Measurements from ENCODE around the gene NVL. TPM values are rescaled to one million over a fixed set of nuclear protein-coding genes. Genes with fewer than 3 reads are reported as not detected.
A peak's percentile ranks its signal among the peaks of the same experiment; 100 is the strongest.

The NVL gene
- total and polyA plus RNA-seq, 2 donors (not counting 3 experiments of a cell fraction or from before 2014, with no cell fraction given): 16.7 to 30.3 TPM

DNA sequence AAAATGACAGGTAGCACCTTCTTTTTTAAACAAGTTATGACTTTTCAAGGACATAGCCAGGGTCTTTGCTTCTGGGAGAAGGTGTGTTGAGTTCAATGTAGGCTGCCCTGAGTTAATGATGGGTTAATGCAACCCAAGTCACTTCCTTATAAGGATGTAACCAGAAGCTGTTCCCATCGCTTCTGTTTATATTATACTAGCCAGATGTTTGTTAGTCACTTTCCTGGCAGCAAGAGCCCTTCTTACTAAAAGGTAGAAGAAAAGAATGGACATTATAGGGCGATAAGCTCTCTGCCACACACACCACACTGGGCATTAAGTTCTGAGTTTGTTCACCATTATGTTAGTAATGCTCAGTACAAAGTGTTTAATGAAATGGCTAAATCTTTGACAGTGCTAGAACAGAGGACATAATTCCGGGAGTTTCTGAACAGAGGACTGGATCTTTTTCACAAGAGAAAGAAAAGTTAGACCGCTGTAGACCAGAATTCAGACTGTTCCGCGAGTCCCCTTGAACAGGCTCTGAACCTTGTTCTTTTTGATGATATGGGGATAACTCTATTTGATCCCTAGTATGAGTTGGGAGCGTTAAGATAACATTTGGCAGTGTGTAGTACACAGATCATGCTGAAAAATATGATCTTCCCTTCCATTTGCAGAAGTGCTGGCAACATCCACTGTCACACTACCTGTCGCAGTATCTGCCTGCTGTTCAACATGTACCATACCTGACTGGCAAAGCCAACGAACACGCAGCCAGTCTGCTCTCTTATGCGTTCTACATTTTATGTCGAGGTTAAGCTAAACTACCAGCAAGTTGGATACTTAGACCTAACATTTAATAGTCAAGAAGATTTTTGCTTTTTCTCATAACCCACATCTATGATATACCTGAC, 105.9 kb downstream of the NVL start:
- Histone ChIP-seq H3K9me3 (replicated peaks; ENCODE audit: control insufficient read depth, insufficient read depth, low read length) (no peaks in the 10 kb centered on the region), H3K9ac (replicated peaks; ENCODE audit: extremely low read depth, insufficient read depth, low read length) (no peak overlapping the region), H4K20me1 (replicated peaks; ENCODE audit: control insufficient read depth, extremely low read depth, insufficient read depth, low read length) (no peaks in the 10 kb centered on the region), H3K9me1 (replicated peaks; ENCODE audit: control insufficient read depth, extremely low read depth, insufficient read depth, low read length) (no peaks in the 10 kb centered on the region), H3K4me3 (replicated peaks in 1 of 3; ENCODE audit: insufficient read depth in 1 of 3, low read depth in 1 of 3, low read length in 3 of 3) (no peak overlapping the region), H3K27ac (ENCODE audit: insufficient read depth, low read depth, low read length) (no peak overlapping the region), H3K79me2 (ENCODE audit: control insufficient read depth, insufficient read depth, low read length) (no peaks in the 10 kb centered on the region), H3K4me2 (ENCODE audit: insufficient read depth, low read length) (peak overlapping the region; percentile 19), H3K27me3 (ENCODE audit: control insufficient read depth in 2 of 2, insufficient read depth in 2 of 2, low read length in 2 of 2) (no peaks in the 10 kb centered on the region), H3K36me3 (ENCODE audit: control insufficient read depth in 2 of 2, extremely low read depth in 1 of 2, insufficient read depth in 2 of 2, low read length in 2 of 2) (peaks cover 0 to 8% of the 10 kb centered on the region in 2 experiments), H2AFZ (ENCODE audit: low read depth, low read length) (no peak overlapping the region), H3K4me1 (ENCODE audit: control insufficient read depth, extremely low read depth, insufficient read depth, low read length) (peaks cover 16% of the 10 kb centered on the region)
- CTCF ChIA-PET: interaction anchor here (0.9 to 1.1 kb wide), 3 partner anchors 19 to 108 kb away, joined by 4 to 5 read pairs (median 4); no protein-coding TSS in a partner anchor
- DNase-seq (ENCODE audit: low read depth, low spot score): peak; percentile 82
- POLR2A ChIA-PET: interaction anchor here (1.0 kb wide), 1 partner anchor 36 kb away, joined by 3 read pairs; no protein-coding TSS in a partner anchor
- peak; percentile 83 for FAIRE-seq
- TF ChIP-seq JUN (IDR thresholded peaks at IDR 0.05; ENCODE audit: borderline replicate concordance, insufficient read depth, insufficient read length, low read depth) (peak; percentile 38), EZH2 (IDR thresholded peaks at IDR 0.05; ENCODE audit: borderline replicate concordance, low read depth, low read length, severe bottlenecking) (no peak), FOS (IDR thresholded peaks at IDR 0.05; ENCODE audit: borderline replicate concordance, insufficient read depth, low read length) (peak; percentile 43), MYC (IDR thresholded peaks at IDR 0.05; ENCODE audit: low read depth, low read length) (no peak)
- TF ChIP-seq, protein P1, sequence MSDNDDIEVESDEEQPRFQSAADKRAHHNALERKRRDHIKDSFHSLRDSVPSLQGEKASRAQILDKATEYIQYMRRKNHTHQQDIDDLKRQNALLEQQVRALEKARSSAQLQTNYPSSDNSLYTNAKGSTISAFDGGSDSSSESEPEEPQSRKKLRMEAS (IDR thresholded peaks at IDR 0.05; ENCODE audit: insufficient read depth, insufficient read length): no peak
- TF ChIP-seq, protein P2, sequence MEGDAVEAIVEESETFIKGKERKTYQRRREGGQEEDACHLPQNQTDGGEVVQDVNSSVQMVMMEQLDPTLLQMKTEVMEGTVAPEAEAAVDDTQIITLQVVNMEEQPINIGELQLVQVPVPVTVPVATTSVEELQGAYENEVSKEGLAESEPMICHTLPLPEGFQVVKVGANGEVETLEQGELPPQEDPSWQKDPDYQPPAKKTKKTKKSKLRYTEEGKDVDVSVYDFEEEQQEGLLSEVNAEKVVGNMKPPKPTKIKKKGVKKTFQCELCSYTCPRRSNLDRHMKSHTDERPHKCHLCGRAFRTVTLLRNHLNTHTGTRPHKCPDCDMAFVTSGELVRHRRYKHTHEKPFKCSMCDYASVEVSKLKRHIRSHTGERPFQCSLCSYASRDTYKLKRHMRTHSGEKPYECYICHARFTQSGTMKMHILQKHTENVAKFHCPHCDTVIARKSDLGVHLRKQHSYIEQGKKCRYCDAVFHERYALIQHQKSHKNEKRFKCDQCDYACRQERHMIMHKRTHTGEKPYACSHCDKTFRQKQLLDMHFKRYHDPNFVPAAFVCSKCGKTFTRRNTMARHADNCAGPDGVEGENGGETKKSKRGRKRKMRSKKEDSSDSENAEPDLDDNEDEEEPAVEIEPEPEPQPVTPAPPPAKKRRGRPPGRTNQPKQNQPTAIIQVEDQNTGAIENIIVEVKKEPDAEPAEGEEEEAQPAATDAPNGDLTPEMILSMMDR (IDR thresholded peaks at IDR 0.05; ENCODE audit: extremely low read depth in 1 of 2, insufficient read depth in 1 of 2, low read depth in 1 of 2, low read length in 2 of 2): no peak
- TSS peak; percentile 98 for BruUV-seq (replicated peaks)
- intact Hi-C loops (cut with micrococcal nuclease): loop anchor here (2.0 kb wide), 2 partner anchors 13 to 21 kb away; no protein-coding TSS in a partner anchor
- dilution Hi-C loops (cut with MboI; ENCODE audit: extremely low pct_ligation_motif_present, low sequenced_read_pairs): no loop called here

Measured in endothelial cell of umbilical vein (primary cell).